K562 (cell line): ENCODE data around the gene ZNF346. TPM values are rescaled to one million over a fixed set of nuclear protein-coding genes. Genes with fewer than 3 reads are reported as not detected.

Source experiments
- ATF1 ChIP-seq, 2 experiments: fragments of 450-650 bp in 1 of 2; IDR thresholded peaks; 2 replicates each; pipeline ENCODE4 v1.6.1; 2016; ENCODE audit warnings: missing compliant biosample characterization in 1 of 2, missing genetic modification characterization in 1 of 2
- CREB3L1 ChIP-seq: fragments of 450-650 bp; IDR thresholded peaks from 2 replicates; pipeline ENCODE4 v1.6.1; 2014; ENCODE audit warnings: low read depth, mild to moderate bottlenecking, moderate library complexity, borderline replicate concordance
- FOXM1 ChIP-seq, 2 experiments: fragments of 450-650 bp in 1 of 2; sonication (generic) in 1 of 2; formaldehyde crosslinking in 1 of 2; IDR thresholded peaks; 2 replicates each; pipeline versions ENCODE4 v1.6.1 to v1.9.0; 2017 to 2022; ENCODE audit warnings: low read depth in 2 of 2, mild to moderate bottlenecking in 2 of 2, missing genetic modification reagents in 1 of 2, moderate library complexity in 1 of 2
- NRF1 ChIP-seq, 2 experiments: fragments of 450-650 bp; IDR thresholded peaks in 1 of 2; conservative IDR thresholded peaks in 1 of 2; 2 replicates each; pipeline ENCODE4 v1.6.1; 2014; ENCODE audit warnings: mild to moderate bottlenecking in 2 of 2
- POLR2G ChIP-seq: fragments of 200-400 bp; formaldehyde crosslinking; IDR thresholded peaks from 2 replicates; pipeline ENCODE4 v1.6.1; 2017; ENCODE audit warnings: low read depth, mild to moderate bottlenecking, antibody characterized with exemption, low read length, moderate library complexity
- TGIF2 ChIP-seq: sonication (generic); formaldehyde crosslinking; IDR thresholded peaks from 2 replicates; pipeline ENCODE4 v1.8.1; 2022; ENCODE audit warnings: mild to moderate bottlenecking, missing genetic modification reagents, moderate library complexity
- TRIM24 ChIP-seq, 2 experiments: fragments of 450-650 bp; IDR thresholded peaks; 2 replicates each; pipeline ENCODE4 v1.6.1; 2016
- ZBTB11 ChIP-seq, 3 experiments: fragments of 200-800 bp in 1 of 3; fragments of 250-450 bp in 1 of 3; fragments of 450-650 bp in 1 of 3; sonication (Bioruptor Pico) in 1 of 3; sonication (Bioruptor generic) in 1 of 3; formaldehyde crosslinking in 1 of 3; IDR thresholded peaks; 2 replicates each; pipeline versions ENCODE4 v1.6.1 to v1.8.0; 2016 to 2022; ENCODE audit warnings: mild to moderate bottlenecking in 2 of 3, missing genetic modification characterization in 2 of 3, missing compliant biosample characterization in 1 of 3, moderate library complexity in 1 of 3
- ZBTB7A ChIP-seq: IDR thresholded peaks from 2 replicates; pipeline ENCODE4 v1.6.1; 2011; ENCODE audit warnings: low read depth, mild to moderate bottlenecking, low read length, moderate library complexity, borderline replicate concordance; ENCODE audit not compliant: control insufficient read depth
- ZNF12 ChIP-seq: sonication (generic); formaldehyde crosslinking; IDR thresholded peaks from 2 replicates; pipeline ENCODE4 v1.4.0; 2020; ENCODE audit warnings: mild to moderate bottlenecking, missing genetic modification reagents
- ZNF253 ChIP-seq: fragments of 250-450 bp; sonication (Bioruptor Pico); conservative IDR thresholded peaks from 2 replicates; pipeline ENCODE4 v1.6.1; 2021; ENCODE audit warnings: mild to moderate bottlenecking
- ZNF592 ChIP-seq: fragments of 450-650 bp; IDR thresholded peaks from 2 replicates; pipeline ENCODE4 v1.6.1; 2017; ENCODE audit warnings: antibody characterized with exemption, mild to moderate bottlenecking
- ZNF639 ChIP-seq, 2 experiments: fragments of 200-800 bp in 1 of 2; sonication (Bioruptor generic) in 1 of 2; sonication (generic) in 1 of 2; formaldehyde crosslinking in 1 of 2; IDR thresholded peaks in 1 of 2; conservative IDR thresholded peaks in 1 of 2; 2 replicates each; pipeline versions ENCODE4 v1.5.0 to v1.6.1; 2016 to 2020; ENCODE audit warnings: missing compliant biosample characterization in 1 of 2, missing genetic modification characterization in 1 of 2, missing genetic modification reagents in 1 of 2
- ZNF778 ChIP-seq: fragments of 450-650 bp; formaldehyde crosslinking; IDR thresholded peaks from 2 replicates; pipeline ENCODE4 v1.4.0; 2020; ENCODE audit warnings: mild to moderate bottlenecking, moderate library complexity
- polyA plus RNA-seq, 8 experiments: library from polyadenylated mRNA; depleted of rRNA in 4 of 8; stranded (reverse) in 5 of 8; unstranded in 3 of 8; fragments of >200 nt; fragmentation: Nextera tagmentation in 2 of 8; fragmentation: Illumina TruSeq in 1 of 8; extraction: Ambion mirVana in 2 of 8; extraction: Trizol in 1 of 8; gene quantifications; 2 replicates each; pipeline versions ENCODE4 v1.2.1 to v1.2.3, GENCODE V29; 2011 to 2014; ENCODE audit warnings: inconsistent platforms in 1 of 8, missing spikeins in 1 of 8
- total RNA-seq, 7 experiments: library from RNA; depleted of rRNA in 6 of 7; stranded (reverse); fragments of >200 nt in 6 of 7; fragmentation: Illumina TruSeq in 2 of 7; extraction: Trizol in 2 of 7; gene quantifications; 2 replicates each; pipeline versions ENCODE4 v1.2.1 to v1.2.3, GENCODE V29; 2011 to 2021; ENCODE audit warnings: low replicate concordance in 1 of 7

The ZNF346 gene
- total and polyA plus RNA-seq, 9 of the 15 experiments (the other 6 are each of a cell fraction or from before 2014, with no cell fraction given) = 5.0 to 25.1 (median 20.1) TPM

GRCh38 chr5:177116631-177117373 lies 94.3 kb downstream of the ZNF346 start (continued):
- TF ChIP-seq ZNF253 (no peak), NRF1 (conservative IDR thresholded peaks at IDR 0.05 in 1 of 2, IDR thresholded peaks at IDR 0.05 in 1 of 2) (peak; percentile 46 to 47; a peak in 3 of 4 replicates), FOXM1 (IDR thresholded peaks at IDR 0.05; ENCODE audit: low read depth) (no peak), FOXM1 (CRISPR knock-in tag; IDR thresholded peaks at IDR 0.05; ENCODE audit: low read depth) (peak; percentile 97; the same call in 1 of the 2 replicates), ZNF592 (peak; percentile 99), ZBTB11 (CRISPR knock-in tag; IDR thresholded peaks at IDR 0.05) (peak in 1 of 3 experiments; percentile 74; a peak in 2 of 6 replicates), TGIF2 (CRISPR knock-in tag) (peak; percentile 95), ZBTB7A (peak; percentile 29; the same call in 1 of the 2 replicates), TRIM24 (IDR thresholded peaks at IDR 0.05) (no peak), ZNF12 (CRISPR knock-in tag) (peak; percentile 24; the same call in 1 of the 2 replicates), POLR2G (peak; percentile 89), CREB3L1 (peak; percentile 81), ATF1 (CRISPR knock-in tag; IDR thresholded peaks at IDR 0.05) (no peak), ATF1 (tag; IDR thresholded peaks at IDR 0.05) (peak; percentile 69), ZNF639 (CRISPR knock-in tag; conservative IDR thresholded peaks at IDR 0.05 in 1 of 2, IDR thresholded peaks at IDR 0.05 in 1 of 2) (peak in 1 of 2 experiments; percentile 69; a peak in 2 of 4 replicates), ZNF778 (CRISPR knock-in tag) (no peak)
